Mammary epithelial cell (primary cell): ENCODE results near the gene SGF29.
"Not testable (repeated sequence)": the region's sequence is repeated elsewhere in the genome, so short reads cannot be mapped to it uniquely, and the experiment has no call there.

ENCODE experiments used
- CTCF ChIP-seq, 2 donors: IDR thresholded peaks in 1 of 2; conservative IDR thresholded peaks in 1 of 2; 2 replicates each; pipeline ENCODE4 v1.5.1; 2011 to 2012; ENCODE audit warnings: inconsistent platforms in 2 of 2, low read length in 2 of 2, mild to moderate bottlenecking in 2 of 2, control low read depth in 1 of 2, low read depth in 1 of 2; ENCODE audit not compliant: insufficient read depth in 1 of 2; ENCODE audit errors: extremely low read depth in 1 of 2
- EZH2 ChIP-seq: IDR thresholded peaks from 2 replicates; pipeline ENCODE4 v1.6.1; 2012; ENCODE audit warnings: low read length, inconsistent platforms, borderline replicate concordance

GRCh38 chr16:28607681-28608495, 54.2 kb downstream of the SGF29 start:
- TF ChIP-seq CTCF (conservative IDR thresholded peaks at IDR 0.05 in 1 of 2, IDR thresholded peaks at IDR 0.05 in 1 of 2; ENCODE audit: extremely low read depth in 1 of 2, insufficient read depth in 1 of 2, low read depth in 1 of 2, low read length in 2 of 2); EZH2: not testable (repeated sequence)
